WTC11 (cell line): Measurements from ENCODE around the gene LBHD2. TPM values are rescaled to one million over a fixed set of nuclear protein-coding genes. Genes with fewer than 3 reads are reported as not detected.

Experiments used
- ATAC-seq: fragments of 200-7000 bp; cut with Tn5 transposase; 2 replicates; pipeline ENCODE4 v1.10.0; 2021; ENCODE audit warnings: mild to moderate bottlenecking, moderate library complexity
- CTCF ChIA-PET: fragments of 300-600 bp; sonication (Branson Sonifier 250); formaldehyde crosslinking; loops from one replicate; lab custom pipeline; 2021; ENCODE audit warnings: antibody characterized with exemption; lab: Charles Lee
- POLR2A ChIA-PET: fragments of 350-600 bp; sonication (Branson Sonifier 250); formaldehyde crosslinking; loops from one replicate; lab custom pipeline; 2021; ENCODE audit warnings: antibody characterized with exemption; lab: Charles Lee
- DNase-seq: peaks from one replicate; pipeline ENCODE4 v3.0.0; 2021; ENCODE audit warnings: low spot score
- H3K27ac Mint-ChIP-seq: 2 replicates; pipeline ENCODE4 v1.8.0; 2021; ENCODE audit warnings: mixed read lengths
- H3K27me3 Mint-ChIP-seq: 2 replicates; pipeline ENCODE4 v1.8.0; 2021; ENCODE audit warnings: low read depth, mild to moderate bottlenecking, moderate library complexity, mixed read lengths
- H3K36me3 Mint-ChIP-seq: 2 replicates; pipeline ENCODE4 v1.8.0; 2021; ENCODE audit warnings: mixed read lengths
- H3K4me1 Mint-ChIP-seq: 2 replicates; pipeline ENCODE4 v1.8.0; 2022; ENCODE audit warnings: mixed read lengths
- H3K4me3 Mint-ChIP-seq: 2 replicates; pipeline ENCODE4 v1.8.0; 2021; ENCODE audit warnings: mild to moderate bottlenecking, moderate library complexity, mixed read lengths
- H3K9me3 Mint-ChIP-seq: 2 replicates; pipeline ENCODE4 v1.8.0; 2021; ENCODE audit warnings: mixed read lengths
- ATF6 ChIP-seq: sonication (generic); formaldehyde crosslinking; IDR thresholded peaks from 2 replicates; pipeline ENCODE4 v1.8.1; 2023; ENCODE audit warnings: mild to moderate bottlenecking, missing genetic modification reagents
- CDX4 ChIP-seq: fragments of 250-450 bp; sonication (Bioruptor Pico); IDR thresholded peaks from 2 replicates; pipeline ENCODE4 v1.9.0; 2021; ENCODE audit warnings: moderate library complexity, mild to moderate bottlenecking, inconsistent platforms, borderline replicate concordance
- CREB1 ChIP-seq: sonication (generic); formaldehyde crosslinking; IDR thresholded peaks from 2 replicates; pipeline ENCODE4 v1.8.0; 2023; ENCODE audit warnings: mild to moderate bottlenecking, missing genetic modification reagents
- ELF4 ChIP-seq: sonication (generic); formaldehyde crosslinking; IDR thresholded peaks from 2 replicates; pipeline ENCODE4 v1.8.1; 2022; ENCODE audit warnings: low read depth, mild to moderate bottlenecking, moderate library complexity, missing genetic modification reagents
- EMX1 ChIP-seq: fragments of 250-450 bp; sonication (Bioruptor Pico); IDR thresholded peaks from 2 replicates; pipeline ENCODE4 v1.8.0; 2021; ENCODE audit warnings: mild to moderate bottlenecking
- ETV6 ChIP-seq: sonication (generic); formaldehyde crosslinking; IDR thresholded peaks from 2 replicates; pipeline ENCODE4 v1.8.1; 2022; ENCODE audit warnings: mild to moderate bottlenecking, missing genetic modification reagents
- JUN ChIP-seq: sonication (generic); formaldehyde crosslinking; IDR thresholded peaks from 2 replicates; pipeline ENCODE4 v1.8.0; 2023; ENCODE audit warnings: mild to moderate bottlenecking, missing genetic modification reagents
- NFATC4 ChIP-seq: fragments of 250-450 bp; sonication (Bioruptor Pico); IDR thresholded peaks from 2 replicates; pipeline ENCODE4 v1.9.0; 2021; ENCODE audit warnings: mild to moderate bottlenecking
- NFYB ChIP-seq: sonication (generic); formaldehyde crosslinking; conservative IDR thresholded peaks from 2 replicates; pipeline ENCODE4 v1.8.0; 2022; ENCODE audit warnings: low read depth, missing genetic modification reagents
- OVOL2 ChIP-seq: fragments of 250-450 bp; sonication (Bioruptor Pico); IDR thresholded peaks from 2 replicates; pipeline ENCODE4 v1.9.0; 2021; ENCODE audit warnings: mild to moderate bottlenecking, borderline replicate concordance
- RELA ChIP-seq: sonication (generic); formaldehyde crosslinking; IDR thresholded peaks from 2 replicates; pipeline ENCODE4 v1.8.1; 2022; ENCODE audit warnings: missing genetic modification reagents, mild to moderate bottlenecking, borderline replicate concordance
- SMAD3 ChIP-seq: sonication (generic); formaldehyde crosslinking; IDR thresholded peaks from 2 replicates; pipeline ENCODE4 v1.8.0; 2022; ENCODE audit warnings: missing genetic modification reagents, mild to moderate bottlenecking, borderline replicate concordance
- SMAD4 ChIP-seq: sonication (generic); formaldehyde crosslinking; IDR thresholded peaks from 2 replicates; pipeline ENCODE4 v1.8.0; 2022; ENCODE audit warnings: mild to moderate bottlenecking, missing genetic modification reagents
- USF1 ChIP-seq: sonication (generic); formaldehyde crosslinking; IDR thresholded peaks from 2 replicates; pipeline ENCODE4 v1.8.0; 2022; ENCODE audit warnings: mild to moderate bottlenecking, missing genetic modification reagents
- USF2 ChIP-seq: sonication (generic); formaldehyde crosslinking; IDR thresholded peaks from 2 replicates; pipeline ENCODE4 v1.8.1; 2023; ENCODE audit warnings: mild to moderate bottlenecking, missing genetic modification reagents, moderate library complexity
- ZNF138 ChIP-seq: sonication (generic); formaldehyde crosslinking; conservative IDR thresholded peaks from 2 replicates; pipeline ENCODE4 v1.8.1; 2022; ENCODE audit warnings: mild to moderate bottlenecking, moderate library complexity, missing genetic modification reagents
- ZNF232 ChIP-seq: sonication (generic); formaldehyde crosslinking; IDR thresholded peaks from 2 replicates; pipeline ENCODE4 v1.8.0; 2022; ENCODE audit warnings: mild to moderate bottlenecking, missing genetic modification reagents
- ZNF263 ChIP-seq: sonication (generic); formaldehyde crosslinking; IDR thresholded peaks from 2 replicates; pipeline ENCODE4 v1.8.1; 2022; ENCODE audit warnings: low read depth, mild to moderate bottlenecking, moderate library complexity, missing genetic modification reagents
- ZNF396 ChIP-seq: fragments of 250-450 bp; sonication (Bioruptor Pico); IDR thresholded peaks from 2 replicates; pipeline ENCODE4 v1.8.0; 2021; ENCODE audit warnings: mild to moderate bottlenecking, moderate library complexity, borderline replicate concordance
- ZNF512 ChIP-seq: sonication (generic); formaldehyde crosslinking; IDR thresholded peaks from 2 replicates; pipeline ENCODE4 v1.8.1; 2022; ENCODE audit warnings: missing genetic modification reagents, borderline replicate concordance
- ZSCAN18 ChIP-seq: fragments of 250-450 bp; sonication (Bioruptor Pico); IDR thresholded peaks from 2 replicates; pipeline ENCODE4 v2.1.2; 2022; ENCODE audit warnings: mild to moderate bottlenecking, moderate library complexity
- total RNA-seq: library from RNA; stranded (reverse); gene quantifications from 3 replicates; pipeline ENCODE4 v1.2.3, GENCODE V29; 2021

Gene LBHD2
- total RNA-seq, 1 experiment from 2014 or later = not detected

GRCh38 chr14:103105580-103106150 lies 21.7 kb downstream of the LBHD2 start:
- ChIA-PET CTCF (interaction anchor here (0.8 to 6.3 kb wide), 46 partner anchors 10 to 442 kb away, joined by 3 to 199 read pairs (median 8); partner anchors contain the start of genes CDC42BPB, CKB, EXOC3L4 and LBHD2), POLR2A (interaction anchor here (1.5 kb wide), 1 partner anchor 80 kb away, joined by 4 read pairs; no protein-coding TSS in a partner anchor)
- no peak for TF ChIP-seq ZNF232 (CRISPR knock-in tag)
- TF ChIP-seq ZNF512 (CRISPR knock-in tag) = no peak
- no peak for TF ChIP-seq OVOL2
- no peaks in the 10 kb centered on the region for H3K36me3 Mint-ChIP-seq
- peaks cover 58% of the 10 kb centered on the region for H3K27me3 Mint-ChIP-seq
- DNase-seq (no peak), ATAC-seq (no peak)
- H3K27ac Mint-ChIP-seq = no peak overlapping the region
- H3K4me1 Mint-ChIP-seq = peaks cover 28% of the 10 kb centered on the region
- no peak overlapping the region for H3K4me3 Mint-ChIP-seq
- H3K9me3 Mint-ChIP-seq = no peaks in the 10 kb centered on the region

- Mint-ChIP-seq H3K9me3 (no peaks in the 10 kb centered on the region), H3K4me1 (peaks cover 42% of the 10 kb centered on the region), H3K27ac (no peak overlapping the region), H3K36me3 (no peaks in the 10 kb centered on the region), H3K27me3 (peaks cover 46% of the 10 kb centered on the region), H3K4me3 (no peak overlapping the region)
- TF ChIP-seq ZNF263 (no peak), ZNF138 (CRISPR knock-in tag) (no peak), SMAD4 (CRISPR knock-in tag) (no peak), NFYB (CRISPR knock-in tag) (no peak), ZNF396 (CRISPR knock-in tag) (no peak), ELF4 (CRISPR knock-in tag) (no peak)
- no peak for ATAC-seq
- DNase-seq = no peak
- ChIA-PET POLR2A (no interaction called here), CTCF (interaction anchor here (5.2 to 6.3 kb wide), 2 partner anchors 21 to 185 kb away, joined by 60 to 199 read pairs; partner anchors contain the start of gene TNFAIP2)
These were observed 23.4 kb downstream of the LBHD2 start for GRCh38 chr14:103107455-103107854.

- Mint-ChIP-seq H3K27me3 (peaks cover 39% of the 10 kb centered on the region), H3K4me1 (peaks cover 42% of the 10 kb centered on the region), H3K36me3 (no peaks in the 10 kb centered on the region), H3K9me3 (no peaks in the 10 kb centered on the region), H3K4me3 (no peak overlapping the region), H3K27ac (no peak overlapping the region)
- ChIA-PET POLR2A (no interaction called here), CTCF (interaction anchor here (0.6 to 2.6 kb wide), 6 partner anchors 15 to 173 kb away, joined by 3 to 10 read pairs (median 6); partner anchors contain the start of gene TNFAIP2)
- DNase-seq (no peak), ATAC-seq (no peak)
- TF ChIP-seq CDX4 (no peak), RELA (CRISPR knock-in tag) (no peak), NFYB (CRISPR knock-in tag) (no peak), EMX1 (no peak), USF1 (CRISPR knock-in tag) (no peak), JUN (no peak), USF2 (CRISPR knock-in tag) (no peak), NFATC4 (no peak), ZSCAN18 (CRISPR knock-in tag) (no peak), ELF4 (CRISPR knock-in tag) (no peak), SMAD3 (CRISPR knock-in tag) (no peak), ATF6 (no peak), CREB1 (CRISPR knock-in tag) (no peak), ZNF263 (no peak), ETV6 (CRISPR knock-in tag) (no peak)
These were observed 24.1 kb downstream of the LBHD2 start for GRCh38 chr14:103107941-103108748.
